Neural progenitor cell (in vitro differentiated cells): ENCODE data around the gene ZNF497. TPM values are rescaled to one million over a fixed set of nuclear protein-coding genes. Genes with fewer than 3 reads are reported as not detected.
"Not testable (repeated sequence)": the region's sequence is repeated elsewhere in the genome, so short reads cannot be mapped to it uniquely, and the experiment has no call there.

Experiments
- DNase-seq: peaks from one replicate; pipeline ENCODE4 v3.0.0-alpha.2; 2016; ENCODE audit warnings: low spot score
- H2AFZ ChIP-seq: fragments of 200-600 bp; sonication (generic); replicated peaks from 2 replicates; pipeline ENCODE4 v1.6.1; 2016; ENCODE audit warnings: antibody characterized with exemption
- H3F3A ChIP-seq: fragments of 200-600 bp; sonication (generic); 2 replicates; pipeline ENCODE4 v1.6.1; 2016; ENCODE audit warnings: antibody characterized with exemption, low read depth
- H3K27ac ChIP-seq: fragments of 200-600 bp; sonication (generic); 2 replicates; pipeline ENCODE4 v1.5.1; 2016; ENCODE audit warnings: mild to moderate bottlenecking
- H3K27me3 ChIP-seq: fragments of 200-600 bp; sonication (generic); 2 replicates; pipeline ENCODE4 v1.6.1; 2016; ENCODE audit warnings: mild to moderate bottlenecking, moderate library complexity
- H3K36me3 ChIP-seq: fragments of 200-600 bp; sonication (generic); 2 replicates; pipeline ENCODE4 v1.5.1; 2016
- H3K4me1 ChIP-seq: fragments of 200-600 bp; sonication (generic); 2 replicates; pipeline ENCODE4 v1.6.1; 2016; ENCODE audit warnings: mixed run types
- H3K4me2 ChIP-seq: fragments of 200-600 bp; sonication (generic); 2 replicates; pipeline ENCODE4 v1.6.1; 2016
- H3K4me3 ChIP-seq: fragments of 200-600 bp; sonication (generic); 2 replicates; pipeline ENCODE4 v1.5.1; 2016
- H3K79me2 ChIP-seq: fragments of 200-600 bp; sonication (generic); 2 replicates; pipeline ENCODE4 v1.6.1; 2016; ENCODE audit warnings: low read depth
- H3K9ac ChIP-seq: fragments of 200-600 bp; sonication (generic); 2 replicates; pipeline ENCODE4 v1.6.1; 2016
- H3K9me3 ChIP-seq: fragments of 200-600 bp; sonication (generic); 2 replicates; pipeline ENCODE4 v1.5.1; 2016; ENCODE audit warnings: low read depth
- H4K20me1 ChIP-seq: fragments of 200-600 bp; sonication (generic); 2 replicates; pipeline ENCODE4 v1.6.1; 2016; ENCODE audit warnings: low read depth
- H3K27ac Mint-ChIP-seq: 3 replicates; pipeline ENCODE4 v1.8.0; 2021; ENCODE audit warnings: mixed read lengths
- H3K27me3 Mint-ChIP-seq: 2 replicates; pipeline ENCODE4 v1.8.0; 2022; ENCODE audit warnings: low read depth, mild to moderate bottlenecking, inconsistent platforms, moderate library complexity, mixed read lengths; ENCODE audit not compliant: insufficient read depth
- H3K36me3 Mint-ChIP-seq: 3 replicates; pipeline ENCODE4 v1.8.0; 2021; ENCODE audit warnings: mixed read lengths
- H3K4me1 Mint-ChIP-seq: 3 replicates; pipeline ENCODE4 v1.8.0; 2021; ENCODE audit warnings: mixed read lengths
- H3K4me3 Mint-ChIP-seq: 3 replicates; pipeline ENCODE4 v1.8.0; 2021; ENCODE audit warnings: mild to moderate bottlenecking, moderate library complexity, mixed read lengths
- H3K9me3 Mint-ChIP-seq: 3 replicates; pipeline ENCODE4 v1.8.0; 2020; ENCODE audit warnings: mixed read lengths
- CTCF ChIP-seq: fragments of 200-600 bp; sonication (generic); IDR thresholded peaks from 2 replicates; pipeline ENCODE4 v1.5.1; 2017; ENCODE audit warnings: antibody characterized with exemption, mild to moderate bottlenecking
- EZH2 ChIP-seq: fragments of 200-600 bp; sonication (generic); IDR thresholded peaks from 2 replicates; pipeline ENCODE4 v1.6.1; 2017; ENCODE audit warnings: antibody characterized with exemption, mild to moderate bottlenecking, moderate library complexity
- EZH2phosphoT487 ChIP-seq: fragments of 200-600 bp; sonication (generic); IDR thresholded peaks from 2 replicates; pipeline ENCODE4 v1.6.1; 2017; ENCODE audit warnings: antibody characterized with exemption
- total RNA-seq: library from RNA; depleted of rRNA; stranded (reverse); fragments of >200 nt; gene quantifications from 2 replicates; pipeline ENCODE4 v1.2.3, GENCODE V29; 2015; ENCODE audit warnings: low replicate concordance

The ZNF497 gene
- total RNA-seq, 1 donor from 2014 or later, result 3.7 TPM

GRCh38 chr19:58350871-58351557, 11.5 kb downstream of the ZNF497 start:
- DNase-seq, result no peak
- no peaks in the 10 kb centered on the region for H3K79me2 ChIP-seq
- no peaks in the 10 kb centered on the region for H3K9me3 Mint-ChIP-seq
- H3K9me3 ChIP-seq, result no peaks in the 10 kb centered on the region
- TF ChIP-seq EZH2, result no peak
- TF ChIP-seq EZH2phosphoT487, result no peak
- no peak for TF ChIP-seq CTCF
- H3K27ac ChIP-seq, result no peak overlapping the region
- H3K4me3 Mint-ChIP-seq, result no peak overlapping the region
- peaks cover 6% of the 10 kb centered on the region for H3K4me1 ChIP-seq
- no peak overlapping the region for H3K4me3 ChIP-seq
- H2AFZ ChIP-seq, result no peak overlapping the region
- peaks cover 14% of the 10 kb centered on the region for H3K27me3 ChIP-seq
- no peak overlapping the region for H3K9ac ChIP-seq
- H3K4me1 Mint-ChIP-seq, result peaks cover 13% of the 10 kb centered on the region
- no peak overlapping the region for H3K4me2 ChIP-seq
- no peaks in the 10 kb centered on the region for H3K36me3 ChIP-seq
- H4K20me1 ChIP-seq, result no peaks in the 10 kb centered on the region
- H3K27ac Mint-ChIP-seq, result no peak overlapping the region
- peaks cover 17% of the 10 kb centered on the region for H3K27me3 Mint-ChIP-seq
- no peaks in the 10 kb centered on the region for H3F3A ChIP-seq
- peaks cover 5% of the 10 kb centered on the region for H3K36me3 Mint-ChIP-seq

- no peak overlapping the region for H3K4me2 ChIP-seq
- no peak for DNase-seq
- H3K9me3 ChIP-seq, result no peaks in the 10 kb centered on the region
- no peaks in the 10 kb centered on the region for H3K36me3 ChIP-seq
- Mint-ChIP-seq H3K27me3 (peaks cover 22% of the 10 kb centered on the region), H3K4me1 (peaks cover 17% of the 10 kb centered on the region), H3K36me3 (peaks cover 5% of the 10 kb centered on the region), H3K4me3 (no peak overlapping the region), H3K27ac (no peak overlapping the region), H3K9me3 (no peaks in the 10 kb centered on the region)
- H3K4me1 ChIP-seq, result peaks cover 6% of the 10 kb centered on the region
- peaks cover 16% of the 10 kb centered on the region for H3K27me3 ChIP-seq
- no peaks in the 10 kb centered on the region for H4K20me1 ChIP-seq
- no peak overlapping the region for H3K9ac ChIP-seq
- TF ChIP-seq CTCF (no peak), EZH2phosphoT487 (no peak), EZH2 (no peak)
- H2AFZ ChIP-seq, result no peak overlapping the region
- H3K79me2 ChIP-seq, result no peaks in the 10 kb centered on the region
- H3F3A ChIP-seq, result no peaks in the 10 kb centered on the region
- H3K27ac ChIP-seq, result no peak overlapping the region
- H3K4me3 ChIP-seq, result no peak overlapping the region
Observed at GRCh38 chr19:58350001-58350861, 12.3 kb downstream of the ZNF497 start.

- Histone ChIP-seq H3K9ac (no peak overlapping the region), H3K4me1 (peaks cover 6% of the 10 kb centered on the region), H3K4me2 (no peak overlapping the region), H3F3A (no peaks in the 10 kb centered on the region), H4K20me1 (no peaks in the 10 kb centered on the region), H2AFZ (no peak overlapping the region), H3K27ac (no peak overlapping the region), H3K4me3 (no peak overlapping the region), H3K27me3 (peaks cover 16% of the 10 kb centered on the region), H3K9me3 (no peaks in the 10 kb centered on the region), H3K36me3 (no peaks in the 10 kb centered on the region), H3K79me2 (no peaks in the 10 kb centered on the region)
- Mint-ChIP-seq H3K4me1 (peaks cover 17% of the 10 kb centered on the region), H3K27ac (peak overlapping the region; percentile 21), H3K27me3 (peaks cover 26% of the 10 kb centered on the region), H3K9me3 (no peaks in the 10 kb centered on the region), H3K4me3 (peak overlapping the region; percentile 7), H3K36me3 (peaks cover 5% of the 10 kb centered on the region)
- no peak for DNase-seq
- no peak for TF ChIP-seq EZH2phosphoT487
- TF ChIP-seq EZH2, result no peak
- no peak for TF ChIP-seq CTCF
Observed at GRCh38 chr19:58349590-58349989, 13.0 kb downstream of the ZNF497 start.

GRCh38 chr19:58348080-58348479, 14.5 kb downstream of the ZNF497 start:
- not testable (repeated sequence) for H3K79me2 ChIP-seq, H3K36me3 ChIP-seq, H3K9me3 ChIP-seq, H3K9me3 Mint-ChIP-seq, H4K20me1 ChIP-seq, H3F3A ChIP-seq, H3K27ac Mint-ChIP-seq, DNase-seq, H3K36me3 Mint-ChIP-seq, H3K4me1 ChIP-seq, H3K27ac ChIP-seq
- Histone ChIP-seq H3K27me3 (peaks cover 16% of the 10 kb centered on the region), H2AFZ (peak overlapping the region; percentile 66), H3K4me3 (peak overlapping the region; percentile 87), H3K4me2 (peak overlapping the region; percentile 95), H3K9ac (peak overlapping the region; percentile 40)
- Mint-ChIP-seq H3K4me3 (peak overlapping the region; percentile 96), H3K4me1 (peaks cover 17% of the 10 kb centered on the region), H3K27me3 (peaks cover 26% of the 10 kb centered on the region)
